Astrocyte (in vitro differentiated cells and primary cell): Measurements from ENCODE around the gene LST1. TPM values are rescaled to one million over a fixed set of nuclear protein-coding genes. Genes with fewer than 3 reads are reported as not detected.
"Not testable (repeated sequence)": the region's sequence is repeated elsewhere in the genome, so short reads cannot be mapped to it uniquely, and the experiment has no call there.

Experiments used
- DNase-seq: peaks from one replicate; pipeline ENCODE4 v3.0.0-alpha.2; 2010; ENCODE audit warnings: low read depth
- FAIRE-seq: peaks from 2 replicates; lab custom pipeline; 2011; peaks lifted over from hg19 to GRCh38; lab: Jason Lieb, UNC
- H2AFZ ChIP-seq: 2 replicates; pipeline ENCODE4 v1.6.0; 2012; ENCODE audit warnings: low read depth, low read length, inconsistent platforms
- H3K27ac ChIP-seq: 2 replicates; pipeline ENCODE4 v1.5.1; 2011; ENCODE audit warnings: low read depth, low read length, inconsistent platforms
- H3K27me3 ChIP-seq: 2 replicates; pipeline ENCODE4 v1.6.0; 2011; ENCODE audit warnings: low read length, inconsistent platforms; ENCODE audit not compliant: insufficient read depth
- H3K36me3 ChIP-seq: 2 replicates; pipeline ENCODE4 v1.5.1; 2011; ENCODE audit warnings: low read length, inconsistent platforms; ENCODE audit not compliant: insufficient read depth
- H3K4me1 ChIP-seq: 2 replicates; pipeline ENCODE4 v1.5.1; 2011; ENCODE audit warnings: low read length, inconsistent platforms; ENCODE audit not compliant: insufficient read depth
- H3K4me2 ChIP-seq: 2 replicates; pipeline ENCODE4 v1.6.0; 2012; ENCODE audit warnings: low read length, inconsistent platforms
- H3K4me3 ChIP-seq: 2 replicates; pipeline ENCODE4 v1.5.1; 2011; ENCODE audit warnings: low read depth, mild to moderate bottlenecking, low read length, inconsistent platforms; ENCODE audit not compliant: insufficient read depth
- H3K79me2 ChIP-seq: 2 replicates; pipeline ENCODE4 v1.6.0; 2012; ENCODE audit warnings: mild to moderate bottlenecking, low read length, inconsistent platforms; ENCODE audit not compliant: insufficient read depth
- H3K9ac ChIP-seq: 2 replicates; pipeline ENCODE4 v1.6.0; 2012; ENCODE audit warnings: mild to moderate bottlenecking, low read length, inconsistent platforms
- H3K9me3 ChIP-seq: 2 replicates; pipeline ENCODE4 v1.5.1; 2012; ENCODE audit warnings: low read depth, mild to moderate bottlenecking, low read length, inconsistent platforms; ENCODE audit not compliant: insufficient read depth
- H4K20me1 ChIP-seq: 2 replicates; pipeline ENCODE4 v1.6.0; 2012; ENCODE audit warnings: low read length, inconsistent platforms; ENCODE audit not compliant: insufficient read depth
- H3K27ac Mint-ChIP-seq: one replicate; pipeline ENCODE4 v1.8.0; 2021; ENCODE audit warnings: mild to moderate bottlenecking, mixed read lengths; ENCODE audit not compliant: unreplicated experiment
- H3K27me3 Mint-ChIP-seq: one replicate; pipeline ENCODE4 v1.8.0; 2021; ENCODE audit warnings: low read depth, mixed read lengths; ENCODE audit not compliant: unreplicated experiment
- H3K36me3 Mint-ChIP-seq: one replicate; pipeline ENCODE4 v1.8.0; 2021; ENCODE audit warnings: low read depth, mixed read lengths; ENCODE audit not compliant: unreplicated experiment
- H3K4me1 Mint-ChIP-seq: one replicate; pipeline ENCODE4 v1.8.0; 2021; ENCODE audit warnings: low read depth, mixed read lengths; ENCODE audit not compliant: unreplicated experiment
- H3K4me3 Mint-ChIP-seq: one replicate; pipeline ENCODE4 v1.8.0; 2021; ENCODE audit warnings: mild to moderate bottlenecking, moderate library complexity, mixed read lengths; ENCODE audit not compliant: unreplicated experiment
- H3K9me3 Mint-ChIP-seq: one replicate; pipeline ENCODE4 v1.8.0; 2021; ENCODE audit warnings: mild to moderate bottlenecking, mixed read lengths; ENCODE audit not compliant: unreplicated experiment
- CTCF ChIP-seq: IDR thresholded peaks from 2 replicates; pipeline ENCODE4 v1.5.1; 2011; ENCODE audit warnings: low read depth, mild to moderate bottlenecking, inconsistent platforms, low read length, moderate library complexity; ENCODE audit not compliant: insufficient read depth
- EZH2 ChIP-seq: IDR thresholded peaks from 2 replicates; pipeline ENCODE4 v1.6.1; 2012; ENCODE audit warnings: mild to moderate bottlenecking, low read length, inconsistent platforms; ENCODE audit not compliant: insufficient read depth
- total RNA-seq: library from RNA; stranded (reverse); gene quantifications from 2 replicates; pipeline ENCODE4 v1.2.1, GENCODE V29; 2021

LST1 gene
- total RNA-seq, 1 donor from 2014 or later = not detected

- H3K79me2 ChIP-seq = peaks cover 13% of the 10 kb centered on the region
- H2AFZ ChIP-seq = no peak overlapping the region
- no peak overlapping the region for H3K4me3 ChIP-seq
- H3K9me3 ChIP-seq = no peaks in the 10 kb centered on the region
- DNase-seq = no peak
- H4K20me1 ChIP-seq = no peaks in the 10 kb centered on the region
- Mint-ChIP-seq H3K4me1 (peaks cover 17% of the 10 kb centered on the region), H3K27ac (no peak overlapping the region), H3K4me3 (peak overlapping the region; percentile 94), H3K27me3 (no peaks in the 10 kb centered on the region), H3K9me3 (no peaks in the 10 kb centered on the region), H3K36me3 (peaks cover 11% of the 10 kb centered on the region)
- peaks cover 21% of the 10 kb centered on the region for H3K4me1 ChIP-seq
- peak overlapping the region; percentile 87 for H3K9ac ChIP-seq
- no peak overlapping the region for H3K27ac ChIP-seq
- FAIRE-seq = no peak
- H3K36me3 ChIP-seq = peaks cover 9% of the 10 kb centered on the region
- TF ChIP-seq CTCF (no peak), EZH2 (no peak)
- no peaks in the 10 kb centered on the region for H3K27me3 ChIP-seq
- peak overlapping the region; percentile 95 for H3K4me2 ChIP-seq
Measured at GRCh38 chr6:31548544-31548873, 37.6 kb upstream of the LST1 start.

DNA sequence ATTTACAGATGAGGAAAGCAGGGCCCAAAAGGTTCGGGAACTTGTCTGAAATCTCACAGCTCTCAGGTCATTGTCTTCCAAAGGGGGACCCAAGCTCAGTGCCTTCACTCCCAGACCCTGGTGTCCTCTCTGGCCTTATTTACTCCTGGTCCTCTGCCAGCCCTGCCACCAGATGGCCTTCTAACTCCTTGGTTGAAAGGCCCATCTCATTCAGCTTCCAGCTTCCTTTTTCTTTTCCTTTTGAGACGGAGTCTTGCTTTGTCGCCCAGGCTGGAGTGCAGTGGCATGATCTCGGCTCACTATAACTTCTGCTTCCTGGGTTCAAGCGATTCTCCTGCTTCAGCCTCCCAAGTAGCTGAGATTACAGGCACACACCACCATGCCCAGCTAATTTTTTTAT is 34.7 kb upstream of the LST1 start:
- not testable (repeated sequence) for H3K27me3 ChIP-seq, H3K27me3 Mint-ChIP-seq, H3K4me3 Mint-ChIP-seq, H4K20me1 ChIP-seq, H3K27ac ChIP-seq, H2AFZ ChIP-seq, H3K9me3 Mint-ChIP-seq, FAIRE-seq, H3K9me3 ChIP-seq, DNase-seq, H3K27ac Mint-ChIP-seq, H3K4me3 ChIP-seq, H3K4me2 ChIP-seq, H3K36me3 ChIP-seq
- peak; percentile 28 for TF ChIP-seq CTCF
- Histone ChIP-seq H3K9ac (peak overlapping the region; percentile 33), H3K79me2 (peaks cover 17% of the 10 kb centered on the region), H3K4me1 (peaks cover 15% of the 10 kb centered on the region)
- Mint-ChIP-seq H3K36me3 (peaks cover 11% of the 10 kb centered on the region), H3K4me1 (peaks cover 11% of the 10 kb centered on the region)

DNA sequence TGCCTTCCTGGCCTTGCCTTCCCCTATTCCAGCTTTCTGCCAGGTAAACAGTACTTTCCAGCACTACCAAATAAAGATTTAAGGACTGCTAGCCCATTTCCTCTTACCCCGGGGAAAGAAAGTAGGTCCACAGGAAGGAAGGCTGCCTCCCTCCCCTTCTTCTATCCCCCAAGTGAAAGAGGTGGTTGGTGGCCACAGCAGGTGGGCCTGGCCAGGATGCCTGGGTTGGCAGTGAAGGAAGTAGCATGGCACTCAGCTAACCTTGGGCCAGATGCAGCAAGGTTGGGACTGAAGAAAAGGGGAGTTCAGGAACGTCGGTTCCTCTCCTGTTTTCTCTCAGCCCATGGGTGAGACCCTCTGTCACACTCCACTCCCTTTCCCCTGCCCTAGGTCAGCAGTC is 29.8 kb upstream of the LST1 start:
- no peak overlapping the region for H3K27ac Mint-ChIP-seq
- Histone ChIP-seq H3K79me2 (peaks cover 4% of the 10 kb centered on the region), H3K27ac (no peak overlapping the region), H2AFZ (no peak overlapping the region), H4K20me1 (no peaks in the 10 kb centered on the region), H3K27me3 (no peaks in the 10 kb centered on the region), H3K4me1 (peaks cover 29% of the 10 kb centered on the region), H3K36me3 (peaks cover 7% of the 10 kb centered on the region), H3K9ac (no peak overlapping the region), H3K4me3 (no peak overlapping the region), H3K4me2 (no peak overlapping the region), H3K9me3 (no peaks in the 10 kb centered on the region)
- H3K9me3 Mint-ChIP-seq = no peaks in the 10 kb centered on the region
- TF ChIP-seq EZH2 (no peak), CTCF (no peak)
- FAIRE-seq = no peak
- H3K27me3 Mint-ChIP-seq = no peaks in the 10 kb centered on the region
- H3K4me1 Mint-ChIP-seq = peaks cover 25% of the 10 kb centered on the region
- no peak overlapping the region for H3K4me3 Mint-ChIP-seq
- H3K36me3 Mint-ChIP-seq = peaks cover 22% of the 10 kb centered on the region
- DNase-seq = no peak
